MM.1S (cell line): Measurements from ENCODE around the gene SNTB2.

Experiments
- EZH2 ChIP-seq: fragments of 300-600 bp; sonication (generic); optimal IDR thresholded peaks from 2 replicates; pipeline ENCODE3; 2017; ENCODE audit warnings: low read depth, mild to moderate bottlenecking, antibody characterized with exemption, low read length, mixed read lengths
- TF ChIP-seq, protein P1 (sequence below): fragments of 300-600 bp; sonication (generic); IDR thresholded peaks from 2 replicates; pipeline ENCODE4 v1.5.1; 2016; ENCODE audit warnings: antibody characterized with exemption, low read length, mixed read lengths

DNA sequence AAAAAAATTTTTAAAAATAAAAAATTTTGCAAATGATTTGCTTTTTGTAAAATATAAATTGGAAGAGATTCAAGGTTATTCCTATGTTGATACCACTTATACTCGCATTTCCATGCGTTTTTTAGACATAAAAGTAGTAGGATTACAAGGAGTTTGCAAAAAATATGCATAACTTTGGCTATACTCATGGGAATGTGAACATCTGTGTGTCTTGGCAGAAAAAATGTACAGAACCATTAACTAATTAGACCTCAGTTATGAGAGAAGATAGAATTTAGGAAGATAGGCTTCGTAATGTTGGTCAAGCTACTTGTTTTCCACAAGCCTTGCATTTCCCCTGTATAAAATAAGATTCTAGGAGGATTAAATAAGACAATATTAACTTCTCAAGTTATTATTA is 63.1 kb downstream of the SNTB2 start:
- TF ChIP-seq, protein P1, sequence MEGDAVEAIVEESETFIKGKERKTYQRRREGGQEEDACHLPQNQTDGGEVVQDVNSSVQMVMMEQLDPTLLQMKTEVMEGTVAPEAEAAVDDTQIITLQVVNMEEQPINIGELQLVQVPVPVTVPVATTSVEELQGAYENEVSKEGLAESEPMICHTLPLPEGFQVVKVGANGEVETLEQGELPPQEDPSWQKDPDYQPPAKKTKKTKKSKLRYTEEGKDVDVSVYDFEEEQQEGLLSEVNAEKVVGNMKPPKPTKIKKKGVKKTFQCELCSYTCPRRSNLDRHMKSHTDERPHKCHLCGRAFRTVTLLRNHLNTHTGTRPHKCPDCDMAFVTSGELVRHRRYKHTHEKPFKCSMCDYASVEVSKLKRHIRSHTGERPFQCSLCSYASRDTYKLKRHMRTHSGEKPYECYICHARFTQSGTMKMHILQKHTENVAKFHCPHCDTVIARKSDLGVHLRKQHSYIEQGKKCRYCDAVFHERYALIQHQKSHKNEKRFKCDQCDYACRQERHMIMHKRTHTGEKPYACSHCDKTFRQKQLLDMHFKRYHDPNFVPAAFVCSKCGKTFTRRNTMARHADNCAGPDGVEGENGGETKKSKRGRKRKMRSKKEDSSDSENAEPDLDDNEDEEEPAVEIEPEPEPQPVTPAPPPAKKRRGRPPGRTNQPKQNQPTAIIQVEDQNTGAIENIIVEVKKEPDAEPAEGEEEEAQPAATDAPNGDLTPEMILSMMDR = no peak
- no peak for TF ChIP-seq EZH2
